Activated T-cell treated with anti-CD3 and anti-CD28 coated beads, Interleukin-2, amount 50 U/mL, for 72 hours (primary cell): ENCODE measurements around the gene SORBS1. TPM values are rescaled to one million over a fixed set of nuclear protein-coding genes. Genes with fewer than 3 reads are reported as not detected.

Experiments
- ATAC-seq, 2 donors: fragments of 150-1000 bp; cut with Tn5 transposase; replicated peaks in 1 of 2; 2 replicates each; pipeline ENCODE4 v1.10.0; 2021; ENCODE audit warnings: moderate library complexity in 2 of 2, mild to moderate bottlenecking in 1 of 2
- DNase-seq, 2 donors: peaks; one replicate each; pipeline ENCODE4 v3.0.0; 2021 to 2022; ENCODE audit warnings: mixed read lengths in 1 of 2
- H3K27ac Mint-ChIP-seq: one replicate; pipeline ENCODE4 v1.8.0; 2022; ENCODE audit warnings: mild to moderate bottlenecking, moderate library complexity, mixed read lengths
- H3K27me3 Mint-ChIP-seq: one replicate; pipeline ENCODE4 v1.8.0; 2022; ENCODE audit warnings: low read depth, mixed read lengths
- H3K36me3 Mint-ChIP-seq, 2 donors: one replicate each; pipeline ENCODE4 v1.8.0; 2022; ENCODE audit warnings: mixed read lengths in 2 of 2, mild to moderate bottlenecking in 1 of 2; ENCODE audit not compliant: insufficient read depth in 2 of 2
- H3K4me1 Mint-ChIP-seq: one replicate; pipeline ENCODE4 v1.8.0; 2022; ENCODE audit warnings: low read depth, mixed read lengths
- H3K4me3 Mint-ChIP-seq, 2 donors: one replicate each; pipeline ENCODE4 v1.8.0; 2022; ENCODE audit warnings: mild to moderate bottlenecking in 2 of 2, mixed read lengths in 2 of 2, moderate library complexity in 2 of 2
- H3K9me3 Mint-ChIP-seq, 2 donors: one replicate each; pipeline ENCODE4 v1.8.0; 2022; ENCODE audit warnings: mixed read lengths in 2 of 2
- total RNA-seq, 2 donors: library from RNA; stranded (reverse); gene quantifications; one replicate each; pipeline ENCODE4 v1.2.3, GENCODE V29; 2022

The SORBS1 gene
- total RNA-seq, 2 donors from 2014 or later, result 1.2 to 2.4 TPM

DNA sequence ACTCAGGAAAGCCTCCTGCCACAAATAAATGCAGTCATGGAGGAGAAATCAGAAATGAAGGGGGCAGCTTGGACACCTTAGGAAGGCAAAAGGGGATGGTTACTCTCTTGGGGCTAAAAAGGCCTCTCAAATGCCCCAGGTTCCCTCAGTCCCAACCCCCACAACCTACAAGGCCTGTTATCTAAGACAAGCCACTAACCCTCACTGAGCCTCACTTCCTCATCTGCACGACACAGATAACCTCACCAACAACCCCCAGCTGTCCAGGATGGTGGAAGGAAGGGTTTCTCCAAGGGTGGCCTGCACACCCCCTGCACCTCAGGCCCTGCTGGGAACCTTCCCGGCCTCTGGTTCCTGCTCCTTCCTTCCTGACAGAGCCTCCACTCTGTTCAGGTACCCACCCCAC lies 29.2 kb downstream of the SORBS1 start:
- ATAC-seq (no peak), DNase-seq (no peak)
- H3K36me3 Mint-ChIP-seq, result no peaks in the 10 kb centered on the region
- H3K4me3 Mint-ChIP-seq, result no peak overlapping the region
- peaks cover 14% of the 10 kb centered on the region for H3K27me3 Mint-ChIP-seq
- H3K4me1 Mint-ChIP-seq, result peaks cover 11% of the 10 kb centered on the region
- H3K27ac Mint-ChIP-seq, result no peak overlapping the region
- no peaks in the 10 kb centered on the region for H3K9me3 Mint-ChIP-seq

DNA sequence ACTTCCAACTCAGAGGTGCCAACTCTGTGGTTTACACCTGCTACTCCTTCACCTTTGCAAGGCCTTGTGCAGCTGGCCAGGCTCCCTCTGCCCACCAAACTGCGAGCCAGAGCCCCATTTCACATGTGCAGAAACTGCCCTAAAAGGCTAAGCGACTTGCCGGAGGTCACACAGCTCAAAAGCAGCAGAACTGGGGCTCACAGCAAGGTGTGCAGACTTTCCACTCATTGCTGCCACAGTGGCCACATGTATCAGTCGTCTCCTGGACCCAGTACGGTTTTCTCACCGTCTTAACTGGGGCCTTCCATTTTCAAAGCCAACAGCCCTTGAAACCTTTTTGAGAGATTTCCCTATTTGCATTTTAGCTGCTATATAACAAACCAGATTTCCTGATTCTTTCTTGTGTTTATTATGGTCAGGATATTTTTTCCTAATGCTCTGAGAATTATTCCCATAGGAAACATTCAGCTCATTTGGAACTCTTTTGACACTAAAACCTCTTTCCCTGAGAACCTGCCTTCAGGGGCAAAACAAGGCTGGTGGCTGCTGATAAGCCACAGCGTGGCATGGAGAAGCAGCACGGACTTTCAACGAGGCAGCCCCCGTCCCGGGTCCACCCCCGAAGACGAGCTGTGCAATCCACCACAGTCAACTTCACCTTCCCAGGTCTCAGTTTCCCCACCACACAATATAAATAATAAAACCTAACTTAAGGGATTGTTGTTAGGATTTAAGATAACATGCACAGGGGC lies 29.9 kb downstream of the SORBS1 start:
- H3K4me3 Mint-ChIP-seq, result no peak overlapping the region

DNA sequence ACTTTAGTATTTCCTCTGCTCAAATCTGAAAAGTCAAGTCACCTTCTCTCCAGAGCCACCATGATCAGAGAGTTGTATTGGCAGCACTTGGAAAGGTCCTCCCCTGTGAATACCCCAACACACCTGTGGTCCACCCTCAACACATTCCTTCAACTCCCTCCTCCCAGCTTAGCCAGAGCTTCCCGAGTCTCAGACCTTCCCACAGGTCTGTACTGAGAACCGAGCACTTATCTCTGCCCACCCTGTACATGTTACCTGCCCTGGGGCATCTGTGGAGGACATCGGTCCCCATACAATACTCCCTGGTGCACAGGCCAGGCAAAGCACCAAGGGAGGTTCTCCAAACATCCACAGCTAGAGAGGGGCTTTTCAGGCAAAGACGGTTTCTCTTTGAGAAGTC lies 30.6 kb downstream of the SORBS1 start:
- peaks cover 11% of the 10 kb centered on the region for H3K4me1 Mint-ChIP-seq
- H3K9me3 Mint-ChIP-seq, result no peaks in the 10 kb centered on the region
- ATAC-seq (no peak), DNase-seq (no peak)
- no peaks in the 10 kb centered on the region for H3K36me3 Mint-ChIP-seq
- no peak overlapping the region for H3K27ac Mint-ChIP-seq
- peaks cover 14% of the 10 kb centered on the region for H3K27me3 Mint-ChIP-seq
- no peak overlapping the region for H3K4me3 Mint-ChIP-seq

More for the DNA sequence above, 29.9 kb downstream of the SORBS1 start:
- H3K9me3 Mint-ChIP-seq, result no peaks in the 10 kb centered on the region
- DNase-seq, result no peak
- H3K27ac Mint-ChIP-seq, result no peak overlapping the region
- H3K27me3 Mint-ChIP-seq, result peaks cover 14% of the 10 kb centered on the region
- no peak for ATAC-seq
- no peaks in the 10 kb centered on the region for H3K36me3 Mint-ChIP-seq
- peaks cover 11% of the 10 kb centered on the region for H3K4me1 Mint-ChIP-seq

GRCh38 chr10:95530029-95530428 lies 31.1 kb downstream of the SORBS1 start:
- no peak overlapping the region for H3K4me3 Mint-ChIP-seq
- H3K4me1 Mint-ChIP-seq, result peaks cover 11% of the 10 kb centered on the region
- H3K36me3 Mint-ChIP-seq, result no peaks in the 10 kb centered on the region
- no peak overlapping the region for H3K27ac Mint-ChIP-seq
- no peak for DNase-seq
- no peaks in the 10 kb centered on the region for H3K9me3 Mint-ChIP-seq
- peaks cover 14% of the 10 kb centered on the region for H3K27me3 Mint-ChIP-seq
- ATAC-seq, result no peak

DNA sequence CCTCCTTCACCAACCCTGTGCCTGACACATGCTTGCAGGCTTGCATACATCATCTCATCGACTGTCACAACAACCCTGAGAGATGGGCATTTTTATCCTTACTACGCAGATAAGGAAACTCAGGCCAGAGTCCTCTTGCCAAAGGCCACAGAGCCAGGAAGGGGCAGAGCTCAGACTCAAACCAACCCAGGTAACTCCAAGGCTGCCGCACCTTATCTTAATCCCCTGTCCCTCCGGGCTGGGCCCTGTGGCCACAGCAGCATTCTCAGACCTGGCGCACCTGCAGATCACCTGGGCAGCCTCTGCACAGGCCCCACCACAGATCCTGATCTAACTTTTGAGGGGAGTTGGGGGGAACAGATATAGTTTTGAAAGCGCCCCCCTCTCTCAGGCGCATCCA lies 35.1 kb downstream of the SORBS1 start:
- Mint-ChIP-seq H3K27me3 (peaks cover 13% of the 10 kb centered on the region), H3K4me1 (peaks cover 11% of the 10 kb centered on the region), H3K4me3 (no peak overlapping the region), H3K36me3 (no peaks in the 10 kb centered on the region), H3K27ac (no peak overlapping the region), H3K9me3 (no peaks in the 10 kb centered on the region)
- ATAC-seq, result no peak
- DNase-seq, result no peak

DNA sequence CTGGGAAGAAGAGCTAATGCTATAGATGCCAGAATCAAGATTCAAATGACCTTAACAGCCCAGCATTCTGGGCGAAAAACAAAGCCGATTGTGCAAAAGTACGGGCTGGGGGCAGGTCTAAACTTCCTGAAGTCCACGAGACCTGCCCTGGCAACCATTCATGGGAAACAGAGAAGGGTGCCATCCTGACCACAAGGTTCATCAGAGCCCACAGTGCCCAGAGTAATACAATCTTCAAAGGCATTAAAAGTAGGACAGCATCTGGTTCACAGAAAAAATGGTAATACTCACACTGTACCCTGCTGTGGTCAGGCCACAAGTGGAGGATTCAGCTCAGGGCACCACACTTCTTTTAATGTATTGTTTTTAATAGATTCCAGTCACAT lies 36.1 kb downstream of the SORBS1 start:
- Mint-ChIP-seq H3K27me3 (peaks cover 3% of the 10 kb centered on the region), H3K36me3 (no peaks in the 10 kb centered on the region), H3K4me1 (peaks cover 11% of the 10 kb centered on the region), H3K9me3 (no peaks in the 10 kb centered on the region), H3K4me3 (no peak overlapping the region), H3K27ac (no peak overlapping the region)
- no peak for DNase-seq
- no peak for ATAC-seq

- no peak for DNase-seq
- H3K27me3 Mint-ChIP-seq, result no peaks in the 10 kb centered on the region
- ATAC-seq, result no peak
- no peaks in the 10 kb centered on the region for H3K36me3 Mint-ChIP-seq
- no peak overlapping the region for H3K4me3 Mint-ChIP-seq
- H3K4me1 Mint-ChIP-seq, result peaks cover 9% of the 10 kb centered on the region
- H3K9me3 Mint-ChIP-seq, result no peaks in the 10 kb centered on the region
- no peak overlapping the region for H3K27ac Mint-ChIP-seq
Observed at GRCh38 chr10:95524358-95525032, 36.7 kb downstream of the SORBS1 start.

- Mint-ChIP-seq H3K9me3 (no peaks in the 10 kb centered on the region), H3K27ac (no peak overlapping the region), H3K27me3 (no peaks in the 10 kb centered on the region), H3K4me3 (no peak overlapping the region), H3K36me3 (no peaks in the 10 kb centered on the region), H3K4me1 (peaks cover 7% of the 10 kb centered on the region)
- DNase-seq (no peak), ATAC-seq (no peak)
Observed at GRCh38 chr10:95522117-95522516, 39.1 kb downstream of the SORBS1 start.

- H3K27me3 Mint-ChIP-seq, result no peaks in the 10 kb centered on the region
- peaks cover 7% of the 10 kb centered on the region for H3K4me1 Mint-ChIP-seq
- no peak overlapping the region for H3K4me3 Mint-ChIP-seq
- ATAC-seq, result no peak
- H3K27ac Mint-ChIP-seq, result no peak overlapping the region
- H3K36me3 Mint-ChIP-seq, result no peaks in the 10 kb centered on the region
- no peak for DNase-seq
- H3K9me3 Mint-ChIP-seq, result no peaks in the 10 kb centered on the region
Observed at GRCh38 chr10:95520617-95521016, 40.6 kb downstream of the SORBS1 start.

DNA sequence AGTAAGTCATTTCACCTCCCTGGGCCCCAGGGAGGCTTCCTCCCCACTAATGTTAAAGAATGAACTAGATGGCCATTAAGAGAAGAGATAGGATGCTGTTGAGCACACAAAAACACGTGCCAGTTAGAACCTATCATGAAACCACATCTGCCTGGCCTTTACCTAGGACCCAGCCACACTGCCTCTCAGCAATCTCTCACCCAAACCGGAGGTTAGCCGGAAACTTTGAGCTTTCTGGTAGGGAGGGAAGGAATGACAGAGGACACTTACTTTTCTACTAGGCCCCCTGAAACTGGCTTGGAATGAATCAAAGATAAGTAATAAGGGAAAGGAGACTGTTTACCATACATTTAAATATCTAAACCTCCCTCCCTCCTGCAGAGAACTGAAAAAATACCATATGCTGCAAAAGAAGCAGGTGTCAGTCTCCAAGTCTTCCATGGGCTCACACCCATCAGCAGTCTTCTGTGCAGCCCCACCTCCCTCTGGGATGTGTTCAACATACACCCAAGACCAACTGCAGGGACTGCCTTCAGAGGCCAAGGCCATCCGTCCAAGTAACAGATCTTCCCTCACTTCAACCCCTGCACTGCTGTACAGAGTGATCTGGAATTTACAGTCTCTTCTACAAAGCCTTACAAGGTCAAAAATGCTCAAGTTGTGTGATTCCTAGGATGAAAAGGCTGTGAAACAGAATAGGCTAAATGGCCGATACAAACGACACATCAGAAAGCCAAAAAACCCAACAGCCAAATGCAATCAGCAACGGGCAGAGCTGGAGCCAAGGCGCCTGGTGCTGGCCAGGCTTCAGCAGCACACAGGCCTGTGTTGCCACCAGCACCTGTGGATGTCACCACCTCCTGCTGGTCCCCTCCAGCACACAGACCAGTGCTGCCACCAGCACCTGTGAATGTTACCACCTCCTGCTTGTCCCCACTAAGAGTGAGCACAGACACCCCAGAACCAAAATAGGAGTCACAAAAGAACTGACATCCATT lies 42.4 kb downstream of the SORBS1 start:
- H3K27me3 Mint-ChIP-seq, result no peaks in the 10 kb centered on the region
- ATAC-seq (no peak), DNase-seq (no peak)
- H3K4me3 Mint-ChIP-seq, result no peak overlapping the region
- no peaks in the 10 kb centered on the region for H3K9me3 Mint-ChIP-seq
- H3K36me3 Mint-ChIP-seq, result no peaks in the 10 kb centered on the region
- H3K27ac Mint-ChIP-seq, result no peak overlapping the region
- H3K4me1 Mint-ChIP-seq, result peaks cover 16% of the 10 kb centered on the region

- no peaks in the 10 kb centered on the region for H3K36me3 Mint-ChIP-seq
- H3K27ac Mint-ChIP-seq, result no peak overlapping the region
- H3K4me1 Mint-ChIP-seq, result peaks cover 19% of the 10 kb centered on the region
- no peak for ATAC-seq
- H3K9me3 Mint-ChIP-seq, result no peaks in the 10 kb centered on the region
- no peaks in the 10 kb centered on the region for H3K27me3 Mint-ChIP-seq
- DNase-seq, result no peak
- H3K4me3 Mint-ChIP-seq, result no peak overlapping the region
Observed at GRCh38 chr10:95517536-95518454, 43.4 kb downstream of the SORBS1 start.

DNA sequence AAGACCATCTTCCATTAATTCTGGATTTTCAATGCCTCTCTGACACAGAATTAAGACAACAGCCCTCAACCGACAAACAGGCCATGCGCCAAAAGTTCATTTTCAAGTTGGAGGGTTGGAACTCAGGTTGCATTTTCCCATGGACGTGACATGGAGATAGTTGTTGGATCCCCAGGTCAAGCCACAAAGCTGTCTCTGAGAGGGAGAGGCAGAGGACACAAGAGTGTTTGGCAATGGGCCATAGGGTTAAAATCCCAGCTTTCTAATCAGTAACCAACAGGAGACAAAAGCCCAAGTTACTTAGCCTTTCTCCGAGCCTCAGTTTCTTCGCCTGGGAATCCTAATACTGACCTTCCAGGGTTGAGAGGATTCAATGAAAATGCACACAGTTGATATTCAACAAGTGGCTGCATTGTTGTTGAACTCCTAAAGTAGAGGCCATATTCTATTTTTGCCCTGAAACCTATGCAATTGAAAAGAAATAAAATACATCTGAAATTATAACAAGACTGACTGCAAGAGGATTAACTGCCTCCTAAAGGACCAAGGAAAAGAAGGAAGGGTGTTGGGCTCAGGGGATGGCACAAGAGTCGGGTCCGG lies 44.3 kb downstream of the SORBS1 start:
- ATAC-seq, result no peak
- Mint-ChIP-seq H3K36me3 (no peaks in the 10 kb centered on the region), H3K27me3 (peaks cover 3% of the 10 kb centered on the region), H3K4me3 (no peak overlapping the region), H3K27ac (no peak overlapping the region), H3K9me3 (no peaks in the 10 kb centered on the region), H3K4me1 (peaks cover 19% of the 10 kb centered on the region)
- no peak for DNase-seq
